ENCODE results near the gene EIF2S2.
"Not testable (repeated sequence)": the region's sequence is repeated elsewhere in the genome, so short reads cannot be mapped to it uniquely, and the experiment has no call there.

The EIF2S2 gene

GRCh38 chr20:34111702-34112599 lies at the start of gene EIF2S2:
TSS of gene EIF2S2 (minus strand) at chr20:34112243. CDS start at chr20:34112110, 133 bp downstream.
- peak; percentile 99 for DNase-seq (ENCODE audit: low read depth, low spot score)

- not testable (repeated sequence) for DNase-seq (ENCODE audit: low read depth, low spot score)
These were observed 45.7 kb upstream of the EIF2S2 start for GRCh38 chr20:34157697-34158096.

- no peak for DNase-seq (ENCODE audit: low read depth, low spot score)
These were observed 43.8 kb upstream of the EIF2S2 start for GRCh38 chr20:34155836-34156235.

GRCh38 chr20:34153169-34153568 lies 41.1 kb upstream of the EIF2S2 start:
- DNase-seq (ENCODE audit: low read depth, low spot score), result not testable (repeated sequence)

- DNase-seq (ENCODE audit: low read depth, low spot score), result not testable (repeated sequence)
These were observed 40.0 kb upstream of the EIF2S2 start for GRCh38 chr20:34152073-34152472.

- no peak for DNase-seq (ENCODE audit: low read depth, low spot score)
These were observed 38.4 kb upstream of the EIF2S2 start for GRCh38 chr20:34150306-34151000.

GRCh38 chr20:34145280-34145819 lies 33.3 kb upstream of the EIF2S2 start:
- no peak for DNase-seq (ENCODE audit: low read depth, low spot score)

- DNase-seq (ENCODE audit: low read depth, low spot score), result no peak
These were observed 31.9 kb upstream of the EIF2S2 start for GRCh38 chr20:34143951-34144350.

- no peak for DNase-seq (ENCODE audit: low read depth, low spot score)
These were observed 30.1 kb upstream of the EIF2S2 start for GRCh38 chr20:34142121-34142520.

- no peak for DNase-seq (ENCODE audit: low read depth, low spot score)
These were observed 29.2 kb upstream of the EIF2S2 start for GRCh38 chr20:34141293-34141692.

GRCh38 chr20:34135525-34136275 lies 23.7 kb upstream of the EIF2S2 start:
- DNase-seq (ENCODE audit: low read depth, low spot score), result not testable (repeated sequence)

GRCh38 chr20:34133365-34133860 lies 21.4 kb upstream of the EIF2S2 start:
- DNase-seq (ENCODE audit: low read depth, low spot score), result not testable (repeated sequence)

GRCh38 chr20:34132943-34133342 lies 20.9 kb upstream of the EIF2S2 start:
- DNase-seq (ENCODE audit: low read depth, low spot score), result not testable (repeated sequence)

- not testable (repeated sequence) for DNase-seq (ENCODE audit: low read depth, low spot score)
These were observed 20.4 kb upstream of the EIF2S2 start for GRCh38 chr20:34132491-34132890.

GRCh38 chr20:34131491-34131890 lies 19.4 kb upstream of the EIF2S2 start:
- DNase-seq (ENCODE audit: low read depth, low spot score), result no peak

GRCh38 chr20:34129518-34130162 lies 17.6 kb upstream of the EIF2S2 start:
- peak; percentile 60 for DNase-seq (ENCODE audit: low read depth, low spot score)

- peak; percentile 42 for DNase-seq (ENCODE audit: low read depth, low spot score)
These were observed 15.7 kb upstream of the EIF2S2 start for GRCh38 chr20:34127792-34128191.

- DNase-seq (ENCODE audit: low read depth, low spot score), result peak; percentile 20
These were observed 12.6 kb upstream of the EIF2S2 start for GRCh38 chr20:34124469-34125249.

GRCh38 chr20:34123309-34123708 lies 11.3 kb upstream of the EIF2S2 start:
- no peak for DNase-seq (ENCODE audit: low read depth, low spot score)

All from ELF-1 (cell line).